Hepatic stellate cell (primary cell): Measurements from ENCODE around the gene REG1A.

Experiments
- DNase-seq: peaks from one replicate; pipeline ENCODE4 v3.0.0; 2011; ENCODE audit warnings: low spot score

The REG1A gene

GRCh38 chr2:79120194-79120713, at the start of gene REG1A:
Gene REG1A, plus strand, starts transcription at chr2:79120488. Its CDS starts 374 bp downstream, at chr2:79120862.
- no peak for DNase-seq

GRCh38 chr2:79071078-79071477, 49.2 kb upstream of the REG1A start:
- no peak for DNase-seq

GRCh38 chr2:79082987-79083386, 37.3 kb upstream of the REG1A start:
- no peak for DNase-seq

- DNase-seq: no peak
These were observed 36.6 kb upstream of the REG1A start for GRCh38 chr2:79083597-79084251.

- no peak for DNase-seq
These were observed 35.7 kb upstream of the REG1A start for GRCh38 chr2:79084495-79085135.

- no peak for DNase-seq
These were observed 34.9 kb upstream of the REG1A start for GRCh38 chr2:79085382-79085781.

GRCh38 chr2:79086255-79086654, 34.0 kb upstream of the REG1A start:
- no peak for DNase-seq

- no peak for DNase-seq
These were observed 32.4 kb upstream of the REG1A start, which contains the start of gene REG1B for GRCh38 chr2:79087785-79088364. Gene REG1B, minus strand, starts transcription at chr2:79087993. Its CDS starts 381 bp downstream, at chr2:79087612.

- DNase-seq: no peak
These were observed 29.6 kb upstream of the REG1A start for GRCh38 chr2:79090693-79091092.

GRCh38 chr2:79097843-79098242, 22.4 kb upstream of the REG1A start:
- no peak for DNase-seq

GRCh38 chr2:79099140-79099686, 21.1 kb upstream of the REG1A start:
- DNase-seq: no peak

GRCh38 chr2:79100285-79100684, 20.0 kb upstream of the REG1A start:
- no peak for DNase-seq

- no peak for DNase-seq
These were observed 19.3 kb upstream of the REG1A start for GRCh38 chr2:79101024-79101423.

GRCh38 chr2:79103214-79103613, 17.1 kb upstream of the REG1A start:
- DNase-seq: no peak

GRCh38 chr2:79105259-79105658, 15.0 kb upstream of the REG1A start:
- no peak for DNase-seq

- no peak for DNase-seq
These were observed 8.0 kb upstream of the REG1A start for GRCh38 chr2:79112269-79112668.

GRCh38 chr2:79114797-79115494, 5.3 kb upstream of the REG1A start:
- no peak for DNase-seq

GRCh38 chr2:79116997-79117928, 3.0 kb upstream of the REG1A start:
- DNase-seq: no peak

GRCh38 chr2:79122676-79123075, 2.4 kb downstream of the REG1A start:
- DNase-seq: no peak

GRCh38 chr2:79124907-79125720, 4.8 kb downstream of the REG1A start:
- DNase-seq: no peak

- DNase-seq: no peak
These were observed 5.4 kb downstream of the REG1A start for GRCh38 chr2:79125721-79125985.
